GM18499 (cell line): ENCODE data around the gene MYBPC3.

Source experiments
- ATAC-seq: cut with Tn5 transposase; IDR thresholded peaks from one replicate; pipeline ENCODE4 v1.9.1; 2021; ENCODE audit warnings: moderate number of reproducible peaks; ENCODE audit not compliant: insufficient read depth, unreplicated experiment

MYBPC3 gene

DNA sequence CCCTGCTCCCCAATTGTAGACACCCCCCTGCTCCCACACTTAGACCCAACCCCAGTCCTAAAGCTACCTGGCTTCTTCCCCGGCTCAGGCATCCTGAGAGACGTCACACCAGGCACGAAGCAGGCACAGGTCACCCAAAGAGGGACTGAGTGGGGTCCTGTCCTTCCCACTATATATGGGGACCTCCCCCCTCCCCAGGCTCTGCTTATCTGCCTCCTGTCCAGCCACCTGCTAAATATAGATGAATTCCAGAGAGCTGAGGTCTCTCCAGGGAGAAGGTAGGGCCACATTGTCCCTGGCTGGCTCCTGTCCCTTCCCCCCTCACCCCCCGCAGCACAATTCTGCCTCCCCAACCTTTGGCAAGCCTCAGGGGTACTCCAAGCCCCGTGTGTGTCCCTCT lies at the start of gene MYBPC3:
MYBPC3 (minus strand) TSS at position 147 of the 400 bp plus-strand sequence; CDS start at position 92, 55 bp downstream.
- ATAC-seq, result no peak

DNA sequence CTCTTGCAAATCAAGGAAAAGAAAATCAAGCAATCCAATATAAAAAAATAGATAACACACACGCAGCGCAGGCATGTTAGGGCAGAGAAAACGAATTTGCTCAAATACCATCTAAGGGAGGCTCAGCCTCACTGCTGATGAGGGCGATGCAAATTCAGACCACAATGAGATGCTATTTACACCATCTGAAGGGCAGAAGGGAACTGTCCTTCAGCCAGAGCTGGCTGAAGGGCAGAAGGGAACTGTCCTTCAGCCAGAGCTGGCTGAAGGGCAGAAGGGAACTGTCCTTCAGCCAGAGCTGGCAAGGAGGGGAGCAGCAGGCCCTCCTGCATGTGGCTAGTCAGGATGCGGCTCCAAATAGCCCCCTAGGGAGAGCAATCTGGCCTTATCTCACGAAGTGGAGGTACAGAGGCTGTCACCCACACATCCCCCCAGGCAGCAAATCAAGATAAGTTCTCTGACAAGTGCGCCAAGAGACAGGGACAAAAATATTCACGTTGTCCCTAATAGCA lies 48.3 kb upstream of the MYBPC3 start:
- ATAC-seq, result peak; percentile 59

DNA sequence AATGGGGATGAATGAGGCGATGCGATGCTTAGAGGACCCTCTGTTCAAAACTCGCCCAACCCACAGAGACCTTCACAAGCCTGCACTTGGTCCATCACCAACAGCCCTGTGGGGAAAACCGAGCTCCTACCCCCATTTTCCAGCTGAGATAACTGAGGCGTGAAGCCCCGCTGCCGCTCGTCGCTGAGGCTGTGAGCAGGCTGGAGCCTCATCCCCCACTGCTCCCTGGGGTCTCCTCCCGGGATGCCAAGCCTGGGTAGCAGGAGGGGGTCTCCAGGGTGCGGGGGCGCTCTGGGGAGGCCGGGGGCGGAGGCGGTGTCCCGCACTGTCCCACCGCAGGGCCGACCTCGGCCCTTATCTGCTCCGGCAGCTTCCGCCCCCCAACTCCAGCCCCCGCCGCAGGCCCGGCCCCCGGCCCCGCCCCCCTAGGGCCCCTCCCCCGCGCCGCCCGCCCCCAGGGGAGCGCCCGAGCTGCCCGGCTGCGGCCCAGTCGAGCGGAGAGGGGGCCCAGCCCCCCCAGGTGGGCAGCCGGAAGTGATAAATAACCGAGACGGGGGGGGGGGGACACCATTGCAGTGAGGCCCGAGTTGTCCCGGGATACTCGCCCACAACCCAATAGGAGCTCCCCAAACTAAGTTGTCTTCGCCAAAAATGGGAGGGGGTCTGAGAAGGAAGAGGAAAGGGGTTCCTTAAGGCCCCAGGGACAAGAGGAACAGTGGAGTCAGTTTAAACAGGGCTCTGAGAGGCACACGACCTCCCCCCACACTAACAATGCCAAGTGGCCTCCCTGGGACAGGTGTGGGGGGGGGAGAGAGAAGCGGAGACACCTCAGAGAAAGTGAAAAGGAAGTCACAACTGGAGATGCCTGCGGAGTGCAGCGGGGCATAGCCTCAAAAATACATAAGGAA lies 47.6 kb upstream of the MYBPC3 start:
- ATAC-seq, result peak; percentile 28

DNA sequence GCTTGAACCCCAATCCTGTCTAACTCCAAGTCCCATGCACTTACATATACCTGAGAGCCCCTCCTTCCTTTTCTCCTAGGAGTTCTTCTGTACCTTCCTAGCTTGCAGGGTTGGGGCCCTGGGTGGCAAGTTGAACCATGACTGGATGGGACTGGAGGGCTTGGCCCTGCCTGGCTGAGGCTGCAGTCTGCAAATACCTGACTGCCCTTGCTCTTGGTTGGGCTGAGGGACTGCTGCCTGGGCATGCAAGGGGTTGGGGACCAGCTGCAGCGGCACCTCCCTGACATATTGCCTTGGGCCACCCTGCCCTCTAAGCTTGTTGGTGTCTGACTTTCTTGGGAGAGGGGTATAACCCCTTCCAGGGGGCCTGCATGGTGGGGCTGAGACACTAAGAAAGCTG lies 46.0 kb upstream of the MYBPC3 start:
- ATAC-seq, result no peak

DNA sequence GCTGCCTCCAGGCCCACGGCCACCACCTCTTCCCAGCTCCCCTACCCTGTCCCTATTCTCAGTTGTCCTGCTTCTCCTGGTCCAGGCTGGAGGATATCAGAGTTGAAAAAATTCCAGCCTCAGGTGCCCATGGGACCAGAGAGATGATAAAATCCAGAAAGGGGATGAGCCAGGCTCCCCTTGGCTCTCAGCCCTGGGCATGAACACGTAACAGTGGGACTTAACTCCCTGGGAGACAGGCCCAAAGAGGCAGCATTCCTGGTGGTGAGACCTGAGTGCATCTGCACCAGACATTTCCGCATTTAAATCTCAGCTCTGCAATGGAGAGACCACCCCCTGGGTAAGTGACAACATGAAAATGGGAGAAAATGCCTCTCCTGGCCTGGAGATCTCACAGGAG lies 45.5 kb upstream of the MYBPC3 start:
- ATAC-seq, result no peak

DNA sequence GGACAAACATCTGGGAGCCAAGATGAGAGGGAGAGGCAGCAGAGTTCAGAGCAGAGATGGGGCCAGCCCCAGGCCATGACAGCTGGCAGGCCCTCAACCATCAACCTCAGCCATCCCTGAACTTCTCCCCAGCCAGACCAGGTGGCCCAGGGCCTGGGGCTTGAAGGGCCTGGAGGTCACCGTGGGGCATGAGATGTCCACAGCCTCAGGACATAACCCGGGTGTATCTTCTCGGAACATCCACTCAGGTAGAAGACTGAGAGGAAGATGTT lies 43.5 kb upstream of the MYBPC3 start:
- ATAC-seq, result no peak

DNA sequence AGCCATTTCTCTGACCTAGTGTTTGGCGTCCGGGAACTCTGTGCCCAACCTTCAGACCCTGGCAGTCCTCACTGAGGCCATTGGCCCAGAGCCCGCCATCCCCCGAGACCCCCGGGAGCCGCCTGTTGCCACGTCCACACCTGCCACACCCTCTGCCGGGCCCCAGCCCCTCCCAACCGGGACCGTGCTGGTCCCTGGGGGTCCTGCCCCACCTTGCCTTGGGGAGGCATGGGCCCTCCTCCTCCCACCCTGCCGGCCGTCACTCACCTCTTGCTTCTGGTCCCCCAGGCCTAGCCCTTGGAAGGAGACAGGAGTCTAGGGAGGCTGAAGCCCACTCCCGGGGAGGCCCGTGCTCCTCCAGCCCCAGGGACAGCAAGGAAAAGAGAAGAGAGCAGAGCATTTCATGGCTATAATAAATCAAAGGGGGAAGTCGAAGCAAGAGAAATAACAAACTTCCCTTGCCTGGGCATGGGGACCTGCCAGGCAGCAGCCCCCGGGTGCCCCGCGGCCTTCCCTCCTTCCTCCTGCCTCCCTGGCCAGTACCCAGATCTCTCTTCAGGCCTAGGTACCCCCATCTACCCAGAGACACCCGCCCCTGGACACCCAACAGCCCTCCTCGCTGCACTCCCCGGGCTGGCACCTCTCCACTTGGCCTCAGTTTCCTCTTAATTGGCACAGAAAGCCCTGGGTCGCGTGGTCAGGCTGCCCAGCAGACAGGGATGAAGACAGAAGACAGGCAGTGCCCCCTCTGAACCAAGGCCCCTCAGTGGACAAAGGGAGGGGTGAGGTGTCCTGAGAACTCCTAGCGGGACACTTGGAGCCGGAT lies 42.9 kb upstream of the MYBPC3 start:
- ATAC-seq, result no peak

DNA sequence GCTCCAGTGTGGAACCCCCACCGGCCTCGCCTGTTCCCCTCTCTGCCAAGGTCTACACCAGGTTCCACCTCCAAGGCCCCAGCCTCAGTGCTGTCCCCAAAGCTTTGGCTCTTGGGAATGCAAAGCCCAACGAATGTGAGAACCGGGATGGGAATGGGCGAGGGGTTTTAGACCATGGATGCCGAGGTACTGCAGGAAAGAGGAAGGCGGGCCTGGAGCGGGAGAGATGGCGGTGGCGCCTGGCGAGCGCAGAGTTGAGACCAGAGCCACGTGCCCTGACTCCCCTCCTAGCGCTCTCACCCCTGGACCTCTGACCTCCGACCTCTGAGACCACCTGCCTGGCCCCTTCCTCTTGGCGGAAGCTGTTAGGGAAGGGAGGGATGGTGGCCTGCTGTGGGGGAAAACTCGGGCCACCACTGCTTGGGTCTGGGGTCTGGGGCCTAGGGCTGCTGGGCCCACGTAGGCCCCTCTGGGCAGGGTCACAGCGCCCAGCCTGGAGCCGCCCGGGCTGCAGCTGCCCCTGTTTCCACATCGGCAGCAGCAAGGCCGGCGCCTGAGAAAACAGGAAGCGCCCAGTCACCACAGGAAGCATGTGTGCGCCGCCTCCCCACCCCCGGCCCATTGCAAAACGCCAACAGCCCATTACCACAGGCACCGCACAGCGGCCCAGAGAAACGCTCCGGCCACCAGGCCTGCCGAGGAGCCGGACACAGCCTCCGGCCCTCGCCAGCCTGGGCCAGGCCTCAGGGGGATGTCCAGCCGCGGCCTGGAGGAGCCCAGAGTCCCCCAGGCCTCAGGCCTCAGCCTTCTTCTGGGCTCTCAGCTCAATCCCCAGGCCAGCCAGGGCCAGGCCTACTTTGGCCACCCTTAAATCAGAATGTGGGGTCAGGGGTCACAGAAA lies 42.1 kb upstream of the MYBPC3 start:
- ATAC-seq, result no peak

DNA sequence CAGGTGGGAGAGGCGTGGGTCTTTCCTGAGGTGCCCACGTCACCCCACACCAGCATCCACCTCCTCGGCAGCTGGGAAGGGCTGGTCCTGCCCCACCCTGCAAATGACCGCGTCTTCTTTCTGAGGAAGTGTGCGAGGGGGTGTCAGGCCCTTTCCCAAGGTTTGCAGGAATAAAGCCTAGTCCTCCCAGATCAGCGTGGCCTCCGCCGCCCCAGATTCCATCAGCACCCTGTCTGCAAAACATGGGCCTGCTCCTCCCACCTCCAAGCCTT lies 41.5 kb upstream of the MYBPC3 start:
- ATAC-seq, result no peak

DNA sequence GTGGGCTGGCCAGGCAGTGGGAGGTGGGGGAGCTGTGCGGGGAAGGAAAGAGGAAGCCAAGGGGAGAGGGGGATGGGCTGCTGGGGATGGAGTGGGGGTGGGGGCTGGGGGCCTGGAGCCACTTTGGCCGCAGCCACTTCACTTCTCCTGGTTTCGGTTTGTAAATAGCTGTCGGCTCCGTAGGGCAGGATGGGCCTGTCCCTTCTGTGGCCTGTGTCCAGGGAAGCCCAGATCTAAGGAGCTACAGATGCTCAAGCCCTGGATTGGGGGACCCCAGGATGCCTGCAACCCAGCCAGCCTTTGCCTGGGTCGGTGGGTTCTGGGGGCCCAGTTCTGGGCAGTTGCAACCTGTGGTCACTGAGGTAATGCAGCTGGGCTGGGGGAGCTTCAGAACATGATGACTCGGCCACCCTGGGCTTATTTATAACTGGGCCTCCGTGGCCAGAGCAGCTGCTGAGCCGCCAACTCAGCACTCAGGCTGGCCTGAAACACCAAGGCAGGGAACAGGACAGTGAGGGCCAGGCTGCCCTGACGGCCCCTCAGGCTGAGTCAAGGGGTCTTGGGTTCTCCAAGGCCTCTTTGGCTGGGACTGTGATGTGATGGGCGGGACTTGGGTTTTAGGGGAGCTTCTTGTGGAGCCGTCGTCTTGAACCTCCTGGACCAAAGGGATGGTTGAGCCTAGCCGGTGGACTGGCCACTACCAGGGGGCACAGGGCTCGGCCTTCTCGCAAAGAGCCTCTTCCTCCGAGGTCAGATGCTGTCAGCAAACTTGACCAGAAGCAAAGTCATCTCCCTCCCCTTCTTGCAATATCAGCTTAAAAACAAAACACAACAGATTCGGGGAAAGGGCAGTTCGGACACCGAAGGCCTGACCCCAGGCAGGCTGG lies 40.9 kb upstream of the MYBPC3 start:
- no peak for ATAC-seq

DNA sequence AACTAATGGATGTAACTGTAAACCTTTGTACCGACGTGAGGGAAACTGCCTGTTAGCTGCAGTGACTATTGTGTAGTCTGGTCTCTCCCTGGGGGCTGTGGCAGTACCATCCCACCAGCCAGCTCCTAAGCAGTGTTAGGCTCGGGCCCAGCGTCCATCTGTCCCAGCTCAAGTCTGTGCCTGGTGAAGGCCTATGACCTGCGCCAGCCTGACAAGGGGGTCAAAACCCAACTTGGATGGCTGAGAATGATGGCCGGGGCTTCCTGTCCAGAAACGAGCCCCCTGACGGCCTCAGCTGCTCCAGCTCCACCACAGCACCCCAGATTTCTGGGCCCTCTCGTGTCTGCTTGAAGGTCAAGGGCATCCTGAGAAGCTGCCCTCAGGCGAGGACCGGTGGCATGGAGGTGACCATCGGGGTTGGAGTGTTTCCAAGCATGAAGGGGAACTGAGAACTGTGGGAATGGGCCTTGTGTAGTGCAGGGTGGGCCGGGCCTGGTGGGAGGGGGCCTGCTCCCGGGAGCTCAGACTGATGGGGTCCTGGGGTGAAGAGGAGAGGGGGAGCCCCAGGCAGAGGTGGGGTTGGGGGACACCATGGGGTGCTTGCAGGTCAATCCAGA lies 40.2 kb upstream of the MYBPC3 start:
- ATAC-seq, result no peak

DNA sequence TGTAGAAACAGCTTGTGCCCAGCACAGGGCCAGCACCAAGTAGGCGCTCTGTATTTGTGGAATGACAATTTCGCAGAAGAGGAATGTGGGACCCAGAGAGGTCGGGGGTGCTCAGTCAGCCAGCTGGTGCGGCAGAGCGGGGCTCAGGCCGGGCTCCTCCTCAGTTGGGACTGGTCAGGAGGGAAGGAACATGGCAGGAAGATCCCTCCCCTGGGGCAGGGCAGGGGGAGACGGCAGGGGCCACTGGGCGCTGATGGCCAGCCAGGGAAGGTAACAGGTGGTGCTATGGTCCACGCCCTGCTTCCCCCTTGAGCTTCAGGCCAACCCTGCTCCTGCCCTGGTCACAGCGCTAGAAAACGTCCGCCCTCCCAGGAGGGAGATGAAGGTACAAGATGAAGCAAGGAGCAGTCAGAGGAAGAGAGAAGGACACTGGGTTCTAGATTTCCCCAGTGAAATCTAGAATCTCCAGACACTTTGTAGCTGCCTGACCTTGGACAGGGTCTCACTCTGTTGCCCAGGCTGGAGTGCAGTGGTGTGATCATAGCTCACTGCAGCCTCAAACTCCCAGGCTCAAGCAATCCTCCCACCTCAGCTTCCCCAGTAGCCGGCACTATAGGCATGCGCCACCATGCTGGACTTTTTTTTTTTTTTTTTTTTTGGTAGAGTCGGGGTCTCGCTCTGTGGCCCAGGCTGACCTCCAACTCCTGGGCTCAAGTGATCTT lies 39.4 kb upstream of the MYBPC3 start:
- no peak for ATAC-seq

DNA sequence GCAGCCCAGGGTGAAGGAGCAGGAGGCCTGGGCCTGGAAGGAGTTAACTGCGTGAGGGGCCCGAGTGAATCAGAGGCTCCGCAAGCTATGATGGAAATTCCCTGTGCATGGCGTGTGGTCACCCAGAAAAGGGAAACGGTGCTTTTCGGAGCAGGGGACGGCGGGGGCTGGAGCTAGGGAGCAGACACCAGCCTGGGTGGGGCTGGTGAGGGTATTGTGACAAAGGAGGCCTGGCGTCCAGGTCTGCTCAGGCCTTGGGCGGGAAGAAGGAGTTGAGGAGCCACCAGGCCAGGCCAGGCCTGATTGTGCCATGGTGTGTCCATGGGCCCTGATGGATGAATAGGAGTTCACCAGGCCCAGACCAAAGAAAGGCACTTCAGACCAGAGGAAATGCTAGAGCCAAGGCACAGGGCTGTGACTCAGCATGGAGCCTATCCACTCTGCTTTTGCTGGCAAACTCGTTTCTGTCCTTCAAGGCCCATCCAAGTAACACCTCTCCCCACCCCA lies 38.6 kb upstream of the MYBPC3 start:
- no peak for ATAC-seq

DNA sequence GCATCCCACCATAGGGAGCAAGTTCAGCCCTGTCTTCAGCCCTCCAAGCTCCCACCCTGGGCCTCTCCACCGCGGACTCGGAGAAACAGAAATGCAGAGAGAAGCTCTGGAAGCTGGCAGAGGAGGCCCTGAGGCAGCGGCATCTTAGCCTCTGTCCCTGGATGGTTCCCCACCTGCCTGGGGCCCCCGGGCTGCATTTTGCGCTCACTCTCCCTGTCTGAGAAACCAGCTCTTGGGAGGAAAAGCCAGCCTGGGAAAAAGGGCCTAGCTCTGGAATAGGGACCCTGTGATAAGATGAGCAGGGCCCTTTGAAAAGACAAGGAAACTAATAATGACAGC lies 37.9 kb upstream of the MYBPC3 start:
- no peak for ATAC-seq

DNA sequence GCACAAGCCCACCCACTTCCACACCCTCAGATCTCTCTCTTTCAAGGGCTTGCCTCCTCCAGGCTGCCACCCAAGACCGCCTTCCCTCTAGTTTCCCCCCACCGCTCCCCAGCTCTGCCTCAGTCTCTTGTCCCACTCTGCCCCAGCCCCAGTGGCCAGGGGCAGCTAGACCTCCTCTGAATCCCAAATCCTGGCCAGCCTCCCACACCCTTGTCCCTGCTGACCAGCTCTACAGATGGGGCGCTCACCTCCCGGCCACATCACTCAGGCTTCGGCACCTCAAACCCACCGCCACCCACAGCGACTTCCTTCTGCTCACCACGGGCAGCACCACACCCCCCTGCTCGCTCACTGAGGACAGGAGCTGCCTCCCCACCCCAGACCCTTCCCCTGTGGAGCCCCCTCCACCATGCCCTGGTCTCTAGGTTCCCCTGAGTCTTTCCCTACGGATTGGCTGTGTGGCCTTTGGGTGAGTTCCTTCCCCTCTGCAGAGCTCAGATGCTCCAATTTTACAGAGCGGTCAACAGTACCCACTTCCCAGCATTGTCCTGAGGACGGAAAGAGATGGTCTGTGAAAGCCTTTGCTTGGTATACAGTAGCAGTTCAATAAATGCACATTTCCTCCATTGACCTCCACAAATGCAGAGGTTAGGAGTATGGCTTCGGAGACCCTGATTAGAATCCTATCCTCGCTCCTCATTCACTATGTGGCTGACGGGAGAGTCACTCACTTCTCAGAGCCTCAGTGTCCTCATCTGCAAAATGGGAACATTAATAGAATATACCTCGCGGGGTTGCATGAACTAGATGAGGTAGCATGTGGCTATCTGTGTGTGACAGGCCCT lies 37.3 kb upstream of the MYBPC3 start:
- ATAC-seq, result no peak

DNA sequence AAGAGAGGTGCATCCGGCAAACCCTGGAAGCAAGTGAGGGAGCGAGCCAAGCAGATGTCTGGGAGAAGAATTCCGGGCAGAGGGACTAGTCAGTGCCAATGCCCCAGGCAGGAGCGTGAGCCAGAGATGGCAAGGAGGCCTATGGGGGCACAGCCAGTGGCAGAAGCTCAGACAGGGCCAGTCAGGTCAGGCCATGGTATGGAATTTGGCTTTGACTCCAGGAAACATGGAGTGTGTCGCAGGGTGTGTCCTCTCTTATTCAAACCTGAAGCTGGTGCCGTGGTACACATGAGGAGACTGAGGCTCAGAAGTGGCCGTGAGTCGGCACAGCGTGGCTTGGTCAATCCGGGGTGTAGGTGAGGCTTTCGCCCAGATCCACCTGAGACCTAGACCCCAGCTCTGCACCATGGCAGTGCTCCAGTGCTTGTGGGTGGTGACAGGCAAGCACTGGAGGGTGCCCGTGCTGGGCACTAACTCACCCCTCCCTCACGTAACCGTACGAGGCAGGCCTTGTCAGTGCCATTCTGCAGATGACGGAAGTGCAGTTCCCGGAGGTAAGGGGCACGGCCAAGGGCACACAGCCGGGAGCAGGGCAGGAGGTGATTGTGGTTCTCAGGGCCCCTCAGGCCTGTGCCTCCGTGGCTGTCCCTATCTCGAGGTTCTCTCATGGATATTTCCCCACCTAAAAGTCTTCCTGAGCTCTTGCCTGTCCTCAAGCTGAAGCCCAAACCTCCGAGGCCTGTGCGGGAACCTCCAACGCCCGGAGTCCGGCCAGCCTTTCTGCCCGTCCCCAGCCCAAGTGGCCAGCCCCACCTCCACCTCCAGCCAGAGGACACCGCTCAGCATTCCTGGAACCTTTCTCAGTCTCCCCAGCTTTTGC lies 36.4 kb upstream of the MYBPC3 start:
- ATAC-seq, result no peak
